ENCODE measurements around the gene OSBPL6.

OSBPL6 gene

DNA sequence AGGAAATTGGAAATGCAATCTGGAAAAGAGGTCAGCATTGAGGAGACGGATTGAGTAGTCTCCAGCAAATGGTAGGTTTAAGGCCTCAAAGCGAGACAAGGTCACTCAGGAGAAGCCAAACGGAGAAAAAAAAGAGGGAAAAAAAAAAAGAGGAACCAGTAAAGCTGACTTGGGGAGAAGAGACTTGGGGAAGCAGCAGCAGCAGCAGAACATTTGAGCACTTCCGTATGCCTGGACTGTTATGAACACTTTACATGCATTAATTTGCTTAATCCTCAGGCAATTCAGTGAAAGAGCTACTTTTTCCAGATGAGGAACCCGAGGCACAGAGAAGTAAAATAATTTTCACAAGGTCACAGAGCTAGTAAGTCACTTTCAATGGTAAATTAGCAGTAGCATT, 81.3 kb downstream of the OSBPL6 start:
- no peaks in the 10 kb centered on the region for H3F3A ChIP-seq (ENCODE audit: insufficient read depth, low read length)
- TF ChIP-seq, protein P1, sequence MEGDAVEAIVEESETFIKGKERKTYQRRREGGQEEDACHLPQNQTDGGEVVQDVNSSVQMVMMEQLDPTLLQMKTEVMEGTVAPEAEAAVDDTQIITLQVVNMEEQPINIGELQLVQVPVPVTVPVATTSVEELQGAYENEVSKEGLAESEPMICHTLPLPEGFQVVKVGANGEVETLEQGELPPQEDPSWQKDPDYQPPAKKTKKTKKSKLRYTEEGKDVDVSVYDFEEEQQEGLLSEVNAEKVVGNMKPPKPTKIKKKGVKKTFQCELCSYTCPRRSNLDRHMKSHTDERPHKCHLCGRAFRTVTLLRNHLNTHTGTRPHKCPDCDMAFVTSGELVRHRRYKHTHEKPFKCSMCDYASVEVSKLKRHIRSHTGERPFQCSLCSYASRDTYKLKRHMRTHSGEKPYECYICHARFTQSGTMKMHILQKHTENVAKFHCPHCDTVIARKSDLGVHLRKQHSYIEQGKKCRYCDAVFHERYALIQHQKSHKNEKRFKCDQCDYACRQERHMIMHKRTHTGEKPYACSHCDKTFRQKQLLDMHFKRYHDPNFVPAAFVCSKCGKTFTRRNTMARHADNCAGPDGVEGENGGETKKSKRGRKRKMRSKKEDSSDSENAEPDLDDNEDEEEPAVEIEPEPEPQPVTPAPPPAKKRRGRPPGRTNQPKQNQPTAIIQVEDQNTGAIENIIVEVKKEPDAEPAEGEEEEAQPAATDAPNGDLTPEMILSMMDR (IDR thresholded peaks at IDR 0.05; ENCODE audit: low read length), result no peak
- no peak for TF ChIP-seq EZH2phosphoT487 (IDR thresholded peaks at IDR 0.05; ENCODE audit: low read length)
- no peak for TF ChIP-seq EZH2 (optimal IDR thresholded peaks at IDR 0.05; ENCODE audit: low read depth, low read length)
- DNase-seq, result no peak

DNA sequence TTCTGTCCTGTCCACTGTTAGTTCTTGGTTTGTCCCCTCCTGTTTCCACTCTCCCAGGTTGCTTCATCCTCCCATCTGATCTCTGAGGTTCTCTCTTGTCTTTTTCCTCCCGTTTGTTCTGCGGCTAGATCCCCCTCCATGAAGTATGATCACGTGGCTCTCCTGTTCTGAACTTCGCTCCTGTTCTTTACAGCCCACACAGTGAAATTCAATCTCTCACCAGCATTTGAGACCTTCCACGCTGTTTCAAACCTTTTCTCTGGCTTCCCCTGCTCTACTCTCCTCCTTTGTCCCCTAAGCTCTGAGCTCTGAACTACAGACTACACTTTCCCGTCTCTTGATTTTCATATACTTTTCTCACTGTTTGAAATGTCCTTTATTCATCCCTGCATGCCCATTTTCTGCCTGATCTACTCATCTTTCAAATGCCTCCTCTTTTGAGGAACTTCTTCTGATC, 83.5 kb downstream of the OSBPL6 start:
- Histone ChIP-seq H3K27ac (ENCODE audit: low read length) (no peak overlapping the region), H3K4me3 (ENCODE audit: low read length) (no peak overlapping the region), H3K9me2 (replicated peaks; ENCODE audit: insufficient read depth, low read length) (no peaks in the 10 kb centered on the region), H2AFZ (ENCODE audit: low read length) (no peak overlapping the region), H3K27me3 (replicated peaks; ENCODE audit: insufficient read depth, low read length) (no peaks in the 10 kb centered on the region), H3K9me3 (replicated peaks; ENCODE audit: insufficient read depth, low read length) (no peaks in the 10 kb centered on the region), H3K4me1 (ENCODE audit: low read length) (no peaks in the 10 kb centered on the region), H3K36me3 (replicated peaks; ENCODE audit: insufficient read depth, low read length) (no peaks in the 10 kb centered on the region), H4K20me1 (ENCODE audit: insufficient read depth, low read length) (no peaks in the 10 kb centered on the region), H3K9ac (ENCODE audit: low read length) (no peak overlapping the region), H3K4me2 (ENCODE audit: low read depth, low read length) (no peak overlapping the region), H3F3A (ENCODE audit: insufficient read depth, low read length) (no peaks in the 10 kb centered on the region), H3K79me2 (ENCODE audit: low read length) (no peaks in the 10 kb centered on the region)
- TF ChIP-seq EZH2phosphoT487 (IDR thresholded peaks at IDR 0.05; ENCODE audit: low read length) (no peak), EZH2 (optimal IDR thresholded peaks at IDR 0.05; ENCODE audit: low read depth, low read length) (no peak)
- TF ChIP-seq, protein P1 (IDR thresholded peaks at IDR 0.05; ENCODE audit: low read length), result no peak
- DNase-seq, result no peak

More for the DNA sequence above, 81.3 kb downstream of the OSBPL6 start:
- H3K9me3 ChIP-seq (replicated peaks; ENCODE audit: insufficient read depth, low read length), result no peaks in the 10 kb centered on the region
- no peaks in the 10 kb centered on the region for H3K27me3 ChIP-seq (replicated peaks; ENCODE audit: insufficient read depth, low read length)
- no peak overlapping the region for H3K27ac ChIP-seq (ENCODE audit: low read length)
- H3K9ac ChIP-seq (ENCODE audit: low read length), result no peak overlapping the region
- H3K9me2 ChIP-seq (replicated peaks; ENCODE audit: insufficient read depth, low read length), result no peaks in the 10 kb centered on the region
- H2AFZ ChIP-seq (ENCODE audit: low read length), result no peak overlapping the region
- no peak overlapping the region for H3K4me3 ChIP-seq (ENCODE audit: low read length)
- H3K4me1 ChIP-seq (ENCODE audit: low read length), result no peaks in the 10 kb centered on the region
- H3K4me2 ChIP-seq (ENCODE audit: low read depth, low read length), result no peak overlapping the region
- H4K20me1 ChIP-seq (ENCODE audit: insufficient read depth, low read length), result no peaks in the 10 kb centered on the region
- H3K36me3 ChIP-seq (replicated peaks; ENCODE audit: insufficient read depth, low read length), result no peaks in the 10 kb centered on the region
- no peaks in the 10 kb centered on the region for H3K79me2 ChIP-seq (ENCODE audit: low read length)

DNA sequence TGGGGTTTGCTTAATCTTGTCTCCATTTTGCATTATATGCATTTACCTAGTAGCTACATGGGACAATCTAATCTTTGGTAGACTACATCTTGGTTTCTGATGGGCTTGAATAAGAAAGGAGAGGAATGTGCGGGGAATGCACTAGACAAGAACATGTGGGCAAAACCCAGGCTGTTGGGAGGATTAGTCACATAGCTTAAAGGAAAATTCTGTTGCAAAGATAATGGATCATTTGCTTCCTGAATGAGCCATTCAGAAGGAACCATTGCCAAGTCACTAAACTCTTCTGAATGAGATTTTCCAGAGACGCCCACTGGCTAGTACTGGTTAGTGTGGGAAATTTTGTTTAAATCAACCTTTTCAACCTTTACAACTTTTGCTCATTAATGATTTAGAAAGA, 84.8 kb downstream of the OSBPL6 start:
- Histone ChIP-seq H3K4me1 (ENCODE audit: low read length) (no peaks in the 10 kb centered on the region), H3F3A (ENCODE audit: insufficient read depth, low read length) (no peaks in the 10 kb centered on the region), H3K4me3 (ENCODE audit: low read length) (no peak overlapping the region), H3K36me3 (replicated peaks; ENCODE audit: insufficient read depth, low read length) (no peaks in the 10 kb centered on the region), H3K4me2 (ENCODE audit: low read depth, low read length) (no peak overlapping the region), H4K20me1 (ENCODE audit: insufficient read depth, low read length) (no peaks in the 10 kb centered on the region), H3K27ac (ENCODE audit: low read length) (no peak overlapping the region), H3K9ac (ENCODE audit: low read length) (no peak overlapping the region), H2AFZ (ENCODE audit: low read length) (no peak overlapping the region), H3K9me3 (replicated peaks; ENCODE audit: insufficient read depth, low read length) (no peaks in the 10 kb centered on the region), H3K9me2 (replicated peaks; ENCODE audit: insufficient read depth, low read length) (no peaks in the 10 kb centered on the region), H3K27me3 (replicated peaks; ENCODE audit: insufficient read depth, low read length) (no peaks in the 10 kb centered on the region), H3K79me2 (ENCODE audit: low read length) (no peaks in the 10 kb centered on the region)
- DNase-seq, result no peak
- no peak for TF ChIP-seq EZH2phosphoT487 (IDR thresholded peaks at IDR 0.05; ENCODE audit: low read length)
- TF ChIP-seq, protein P1 (IDR thresholded peaks at IDR 0.05; ENCODE audit: low read length), result no peak
- TF ChIP-seq EZH2 (optimal IDR thresholded peaks at IDR 0.05; ENCODE audit: low read depth, low read length), result no peak
